Measurements from ENCODE around the gene SLC25A44.

DNA sequence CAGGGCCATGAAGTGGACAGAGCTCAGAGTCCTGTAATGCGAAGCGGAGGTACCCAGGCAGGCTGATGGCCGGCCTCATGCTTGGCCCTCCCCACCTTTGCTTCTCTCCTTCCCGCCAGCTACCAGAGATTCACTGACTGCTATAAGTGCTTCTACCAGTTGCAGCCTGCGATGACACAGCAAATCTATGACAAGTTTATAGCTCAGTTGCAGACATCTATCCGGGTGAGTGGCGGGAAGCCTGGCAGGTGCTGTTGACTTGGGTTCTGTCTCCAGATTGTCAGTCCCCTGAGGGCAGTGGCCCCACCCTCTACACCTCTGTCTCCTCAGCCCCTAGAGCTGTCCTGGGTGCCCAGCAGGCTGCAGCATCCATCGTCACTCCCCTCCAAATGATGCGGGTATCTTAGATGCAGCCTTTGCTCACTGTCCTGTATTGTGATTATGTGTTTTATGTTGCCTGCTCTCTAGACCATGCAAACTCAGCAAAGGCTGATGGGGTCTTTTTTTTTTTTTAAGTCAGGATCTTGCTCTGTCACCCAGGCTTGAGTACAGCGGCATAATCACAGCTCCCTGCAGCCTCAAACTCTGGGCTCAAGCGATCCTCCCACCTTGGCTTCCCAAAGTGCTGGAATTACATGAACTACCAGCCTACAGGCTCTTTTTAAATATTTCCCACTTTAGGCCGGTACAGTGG is 38.4 kb downstream of the SLC25A44 start:
- no peak for TF ChIP-seq YY1 (IDR thresholded peaks at IDR 0.05; ENCODE audit: insufficient read depth, insufficient read length)
- TF ChIP-seq SUZ12 (IDR thresholded peaks at IDR 0.05; ENCODE audit: extremely low read depth, insufficient read depth, insufficient read length), result no peak
- TF ChIP-seq ZNF274 (IDR thresholded peaks at IDR 0.05; ENCODE audit: low read depth, low read length), result no peak
